CD4-positive, CD25-positive, alpha-beta regulatory T cell (primary cell): ENCODE measurements around the gene SOCS4. TPM values are rescaled to one million over a fixed set of nuclear protein-coding genes. Genes with fewer than 3 reads are reported as not detected.
A peak's percentile ranks its signal among the peaks of the same experiment; 100 is the strongest.
"Not testable (repeated sequence)": the region's sequence is repeated elsewhere in the genome, so short reads cannot be mapped to it uniquely, and the experiment has no call there.

Experiments
- ATAC-seq, 2 donors: fragments of 150-1000 bp; cut with Tn5 transposase; one replicate each; pipeline ENCODE4 v1.10.0; 2021; ENCODE audit warnings: low read depth in 2 of 2, moderate number of reproducible peaks in 2 of 2, moderate library complexity in 1 of 2
- DNase-seq, 3 donors: peaks; one replicate each; pipeline versions ENCODE4 v3.0.0 to v3.0.0-alpha.2; 2012 to 2022; ENCODE audit warnings: mixed read lengths in 1 of 3
- H3K27ac ChIP-seq: one replicate; pipeline ENCODE4 v1.7.0; 2013; ENCODE audit warnings: mild to moderate bottlenecking, low read length; ENCODE audit not compliant: insufficient read depth, poor library complexity, severe bottlenecking
- H3K27me3 ChIP-seq: one replicate; pipeline ENCODE4 v1.7.0; 2013; ENCODE audit warnings: low read length; ENCODE audit not compliant: control insufficient read depth, insufficient read depth
- H3K36me3 ChIP-seq: one replicate; pipeline ENCODE4 v1.7.0; 2013; ENCODE audit warnings: mild to moderate bottlenecking, low read length, moderate library complexity; ENCODE audit not compliant: control insufficient read depth, insufficient read depth
- H3K4me1 ChIP-seq: 2 replicates; pipeline ENCODE4 v1.7.0; 2013; ENCODE audit warnings: mild to moderate bottlenecking, low read length; ENCODE audit not compliant: insufficient read depth, control insufficient read depth, poor library complexity, severe bottlenecking
- H3K4me3 ChIP-seq: one replicate; pipeline ENCODE4 v1.7.0; 2013; ENCODE audit warnings: low read depth, mild to moderate bottlenecking, low read length, moderate library complexity
- H3K9me3 ChIP-seq, 2 experiments: 1 replicate in 1 of 2; 2 replicates in 1 of 2; pipeline ENCODE4 v1.7.0; 2013; ENCODE audit warnings: low read length in 2 of 2, mild to moderate bottlenecking in 1 of 2, moderate library complexity in 1 of 2; ENCODE audit not compliant: control insufficient read depth in 2 of 2
- H3K27ac Mint-ChIP-seq, 3 donors: one replicate each; pipeline ENCODE4 v1.8.0; 2020 to 2022; ENCODE audit warnings: mild to moderate bottlenecking in 3 of 3, mixed read lengths in 3 of 3, moderate library complexity in 2 of 3
- H3K27me3 Mint-ChIP-seq: one replicate; pipeline ENCODE4 v1.8.0; 2022; ENCODE audit warnings: mild to moderate bottlenecking, mixed read lengths
- H3K36me3 Mint-ChIP-seq: one replicate; pipeline ENCODE4 v1.8.0; 2020; ENCODE audit warnings: mixed read lengths
- H3K4me1 Mint-ChIP-seq, 4 donors: one replicate each; pipeline ENCODE4 v1.8.0; 2020 to 2022; ENCODE audit warnings: mixed read lengths in 4 of 4, mild to moderate bottlenecking in 1 of 4
- H3K4me3 Mint-ChIP-seq, 4 donors: one replicate each; pipeline ENCODE4 v1.8.0; 2020 to 2022; ENCODE audit warnings: mild to moderate bottlenecking in 4 of 4, mixed read lengths in 4 of 4, moderate library complexity in 3 of 4
- H3K9me3 Mint-ChIP-seq, 7 donors: one replicate each; pipeline ENCODE4 v1.8.0; 2020 to 2022; ENCODE audit warnings: mixed read lengths in 7 of 7, mild to moderate bottlenecking in 3 of 7, moderate library complexity in 2 of 7
- polyA plus RNA-seq, 4 donors: library from polyadenylated mRNA; unstranded; fragments of 300-500 nt; fragmentation: Illumina TruSeq; gene quantifications; one replicate each; pipeline ENCODE4 v1.2.3, GENCODE V29; 2021
- total RNA-seq: library from RNA; stranded (reverse); gene quantifications from one replicate; pipeline ENCODE4 v1.2.3, GENCODE V29; 2022

Gene SOCS4
- total and polyA plus RNA-seq, 5 donors from 2014 or later: 2.5 to 28.5 (median 2.9) TPM

DNA sequence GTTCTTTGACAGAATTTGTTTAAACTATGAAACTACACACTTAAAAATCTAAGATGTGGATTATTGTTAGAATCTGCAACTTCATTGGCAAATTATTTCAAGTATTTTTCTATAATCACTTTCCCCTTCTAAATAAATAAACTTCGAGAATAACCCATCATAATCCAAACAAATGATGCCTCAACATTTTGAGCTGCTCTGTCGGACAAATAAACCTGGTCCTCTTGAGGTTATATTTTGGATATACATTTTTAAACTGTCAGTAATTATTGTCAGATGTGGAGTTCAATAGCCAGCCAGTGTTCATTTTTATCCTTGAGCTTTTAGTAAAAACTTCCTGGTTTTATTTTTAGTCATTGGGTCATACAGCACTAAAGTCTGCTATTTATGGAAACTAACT is 37.9 kb downstream of the SOCS4 start:
- not testable (repeated sequence) for H3K4me1 ChIP-seq, H3K9me3 ChIP-seq, H3K27ac ChIP-seq, DNase-seq, H3K27me3 Mint-ChIP-seq, H3K4me3 Mint-ChIP-seq, H3K27ac Mint-ChIP-seq, H3K4me3 ChIP-seq, ATAC-seq, H3K27me3 ChIP-seq, H3K9me3 Mint-ChIP-seq
- peaks cover 32% of the 10 kb centered on the region for H3K36me3 Mint-ChIP-seq
- peaks cover under 1 to 35% (median 24%) of the 10 kb centered on the region in 4 donors for H3K4me1 Mint-ChIP-seq
- peaks cover 46% of the 10 kb centered on the region for H3K36me3 ChIP-seq

GRCh38 chr14:55065411-55065810 is 38.4 kb downstream of the SOCS4 start:
- Histone ChIP-seq H3K4me3 (no peak overlapping the region), H3K36me3 (peaks cover 49% of the 10 kb centered on the region), H3K27me3 (no peaks in the 10 kb centered on the region), H3K9me3 (no peaks in the 10 kb centered on the region), H3K27ac (peak overlapping the region; percentile 5), H3K4me1 (peaks cover 4% of the 10 kb centered on the region)
- Mint-ChIP-seq H3K27ac (no peak overlapping the region), H3K4me1 (peaks cover 0 to 30% (median 22%) of the 10 kb centered on the region in 4 donors), H3K27me3 (no peaks in the 10 kb centered on the region), H3K4me3 (no peak overlapping the region), H3K36me3 (peaks cover 32% of the 10 kb centered on the region), H3K9me3 (no peaks in the 10 kb centered on the region)
- DNase-seq (no peak), ATAC-seq (no peak)

DNA sequence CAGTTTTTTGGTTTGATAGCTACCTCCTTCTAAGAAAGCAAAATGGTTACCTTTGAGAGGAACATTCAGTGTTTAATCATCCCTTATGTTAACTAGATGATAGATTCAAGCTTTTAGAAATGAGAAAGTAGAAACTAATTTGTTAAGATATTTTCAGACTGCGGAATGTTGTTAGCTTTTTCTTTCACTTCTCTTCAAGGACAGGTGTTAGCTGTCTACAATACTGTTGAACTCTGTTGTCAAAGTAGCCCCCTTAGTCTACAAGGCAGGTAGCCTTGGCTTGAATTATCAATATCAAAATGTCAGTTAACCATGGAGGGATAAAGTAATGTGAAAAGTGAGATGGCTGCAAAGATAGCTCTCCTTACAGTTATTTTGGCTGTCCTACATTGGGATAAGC is 39.2 kb downstream of the SOCS4 start:
- no peak overlapping the region for H3K4me3 Mint-ChIP-seq
- Histone ChIP-seq H3K4me1 (no peaks in the 10 kb centered on the region), H3K36me3 (peaks cover 46% of the 10 kb centered on the region), H3K27ac (no peak overlapping the region), H3K4me3 (no peak overlapping the region), H3K27me3 (no peaks in the 10 kb centered on the region), H3K9me3 (no peaks in the 10 kb centered on the region)
- ATAC-seq (no peak), DNase-seq (no peak)
- peak overlapping the region in 1 of 3 donors; percentile 9 for H3K27ac Mint-ChIP-seq
- peaks cover 0 to 26% (median 19%) of the 10 kb centered on the region in 4 donors for H3K4me1 Mint-ChIP-seq
- no peaks in the 10 kb centered on the region for H3K27me3 Mint-ChIP-seq
- H3K36me3 Mint-ChIP-seq: peaks cover 32% of the 10 kb centered on the region
- no peaks in the 10 kb centered on the region for H3K9me3 Mint-ChIP-seq

- Mint-ChIP-seq H3K36me3 (peaks cover 13% of the 10 kb centered on the region), H3K27me3 (no peaks in the 10 kb centered on the region), H3K4me1 (peaks cover 8 to 48% (median 42%) of the 10 kb centered on the region in 4 donors), H3K9me3 (no peaks in the 10 kb centered on the region), H3K4me3 (peak overlapping the region in 2 of 4 donors; percentile 44 to 53), H3K27ac (peak overlapping the region; percentile 77 to 94 (median 94))
- ATAC-seq: no peak
- no peak for DNase-seq
- Histone ChIP-seq H3K27me3 (no peaks in the 10 kb centered on the region), H3K9me3 (no peaks in the 10 kb centered on the region), H3K4me3 (no peak overlapping the region), H3K4me1 (peaks cover 38% of the 10 kb centered on the region), H3K36me3 (peaks cover 6% of the 10 kb centered on the region), H3K27ac (peak overlapping the region; percentile 78)
Observed at GRCh38 chr14:55070981-55071411, 44.0 kb downstream of the SOCS4 start.

- peak; percentile 23 to 57 (median 53) for DNase-seq
- H3K4me3 ChIP-seq: peak overlapping the region; percentile 85
- peak overlapping the region; percentile 46 to 92 (median 80) for H3K4me3 Mint-ChIP-seq
Observed at GRCh38 chr14:55071870-55072640, 45.0 kb downstream of the SOCS4 start.

GRCh38 chr14:55073856-55074255 is 46.8 kb downstream of the SOCS4 start:
- Histone ChIP-seq H3K4me3 (no peak overlapping the region), H3K36me3 (peaks cover 3% of the 10 kb centered on the region), H3K27me3 (no peaks in the 10 kb centered on the region), H3K27ac (peak overlapping the region; percentile 65), H3K9me3 (no peaks in the 10 kb centered on the region), H3K4me1 (peaks cover 43% of the 10 kb centered on the region)
- ATAC-seq (no peak), DNase-seq (no peak)
- Mint-ChIP-seq H3K4me1 (peaks cover 8 to 54% (median 41%) of the 10 kb centered on the region in 4 donors), H3K4me3 (no peak overlapping the region), H3K9me3 (no peaks in the 10 kb centered on the region), H3K27me3 (no peaks in the 10 kb centered on the region), H3K27ac (peak overlapping the region in 2 of 3 donors; percentile 67 to 69), H3K36me3 (no peaks in the 10 kb centered on the region)

More at GRCh38 chr14:55071870-55072640, 45.0 kb downstream of the SOCS4 start:
- H3K36me3 Mint-ChIP-seq: peaks cover 7% of the 10 kb centered on the region
- H3K4me1 ChIP-seq: peaks cover 40% of the 10 kb centered on the region
- H3K36me3 ChIP-seq: peaks cover 5% of the 10 kb centered on the region
- peaks cover 8 to 49% (median 39%) of the 10 kb centered on the region in 4 donors for H3K4me1 Mint-ChIP-seq
- no peaks in the 10 kb centered on the region for H3K9me3 ChIP-seq
- H3K27ac Mint-ChIP-seq: peak overlapping the region; percentile 94
- H3K27me3 ChIP-seq: no peaks in the 10 kb centered on the region
- peak; percentile 85 for ATAC-seq
- no peaks in the 10 kb centered on the region for H3K27me3 Mint-ChIP-seq
- peak overlapping the region; percentile 78 for H3K27ac ChIP-seq
- no peaks in the 10 kb centered on the region for H3K9me3 Mint-ChIP-seq

GRCh38 chr14:55074662-55075061 is 47.6 kb downstream of the SOCS4 start:
- peaks cover 3% of the 10 kb centered on the region for H3K36me3 ChIP-seq
- H3K9me3 Mint-ChIP-seq: no peaks in the 10 kb centered on the region
- H3K9me3 ChIP-seq: no peaks in the 10 kb centered on the region
- H3K4me1 Mint-ChIP-seq: peaks cover 8 to 54% (median 41%) of the 10 kb centered on the region in 4 donors
- ATAC-seq: peak; percentile 15 to 18
- H3K27ac Mint-ChIP-seq: peak overlapping the region; percentile 61 to 79 (median 67)
- peak in 1 of 3 donors; percentile 56 for DNase-seq
- no peaks in the 10 kb centered on the region for H3K27me3 Mint-ChIP-seq
- peak overlapping the region; percentile 73 for H3K4me3 ChIP-seq
- H3K27ac ChIP-seq: peak overlapping the region; percentile 65
- peaks cover 43% of the 10 kb centered on the region for H3K4me1 ChIP-seq
- H3K27me3 ChIP-seq: no peaks in the 10 kb centered on the region
- peak overlapping the region; percentile 47 to 90 (median 83) for H3K4me3 Mint-ChIP-seq
- no peaks in the 10 kb centered on the region for H3K36me3 Mint-ChIP-seq
